Measurements from ENCODE around the gene RASSF6.
A peak's percentile ranks its signal among the peaks of the same experiment; 100 is the strongest.
"Not testable (repeated sequence)": the region's sequence is repeated elsewhere in the genome, so short reads cannot be mapped to it uniquely, and the experiment has no call there.

Gene RASSF6, protein sequence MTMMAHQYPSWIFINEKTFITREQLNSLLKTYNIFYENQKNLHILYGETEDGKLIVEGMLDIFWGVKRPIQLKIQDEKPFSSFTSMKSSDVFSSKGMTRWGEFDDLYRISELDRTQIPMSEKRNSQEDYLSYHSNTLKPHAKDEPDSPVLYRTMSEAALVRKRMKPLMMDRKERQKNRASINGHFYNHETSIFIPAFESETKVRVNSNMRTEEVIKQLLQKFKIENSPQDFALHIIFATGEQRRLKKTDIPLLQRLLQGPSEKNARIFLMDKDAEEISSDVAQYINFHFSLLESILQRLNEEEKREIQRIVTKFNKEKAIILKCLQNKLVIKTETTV

GRCh38 chr4:73620115-73620792 is at the start of gene RASSF6:
RASSF6 (minus strand) TSS chr4:73620436; CDS start chr4:73611795, 8,641 bp downstream.
- peak; percentile 76 for DNase-seq (ENCODE audit: low spot score)

GRCh38 chr4:73669410-73670183 is 49.4 kb upstream of the RASSF6 start:
- no peak for DNase-seq (ENCODE audit: low spot score)

DNA sequence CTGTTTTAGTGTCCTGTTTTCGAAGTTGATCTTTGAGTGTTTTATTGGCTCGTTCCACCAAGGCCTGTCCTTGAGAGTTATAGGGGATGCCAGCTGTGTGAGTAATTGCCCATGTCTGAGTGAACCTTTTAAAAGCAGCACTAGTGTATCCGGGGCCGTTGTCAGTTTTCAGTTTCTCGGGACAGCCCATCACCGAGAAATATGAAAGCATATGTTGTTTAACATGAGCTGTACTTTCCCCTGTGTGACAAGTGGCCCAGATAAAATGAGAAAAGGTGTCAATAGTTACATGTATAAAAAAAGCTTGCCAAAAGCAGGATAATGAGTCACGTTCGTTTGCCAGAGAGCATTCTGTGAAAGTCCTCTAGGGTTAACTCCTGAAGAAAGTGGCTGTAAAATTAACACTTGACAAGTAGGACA is 48.6 kb upstream of the RASSF6 start:
- DNase-seq (ENCODE audit: low spot score), result no peak

DNA sequence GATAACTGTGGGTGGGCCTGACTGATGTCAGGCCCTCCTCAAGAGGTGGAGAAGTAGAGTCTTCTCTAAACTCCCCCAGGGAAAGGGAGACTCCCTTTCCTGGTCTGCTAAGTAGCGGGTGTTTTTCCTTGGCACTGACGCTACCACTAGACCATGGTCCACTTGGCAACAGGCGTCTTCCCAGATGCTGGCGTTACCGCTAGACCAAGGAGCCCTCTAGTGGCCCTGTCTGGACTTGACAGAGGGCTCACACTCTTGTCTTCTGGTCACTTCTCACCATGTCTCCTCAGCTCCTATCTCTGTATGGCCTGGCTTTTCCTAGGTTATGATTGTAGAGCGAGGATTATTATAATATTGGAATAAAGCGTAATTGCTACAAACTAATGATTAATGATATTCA is 45.7 kb upstream of the RASSF6 start:
- DNase-seq (ENCODE audit: low spot score), result not testable (repeated sequence)

- no peak for DNase-seq (ENCODE audit: low spot score)
These were observed 44.2 kb upstream of the RASSF6 start for GRCh38 chr4:73664470-73664869.

- no peak for DNase-seq (ENCODE audit: low spot score)
These were observed 43.3 kb upstream of the RASSF6 start for GRCh38 chr4:73663576-73663975.

DNA sequence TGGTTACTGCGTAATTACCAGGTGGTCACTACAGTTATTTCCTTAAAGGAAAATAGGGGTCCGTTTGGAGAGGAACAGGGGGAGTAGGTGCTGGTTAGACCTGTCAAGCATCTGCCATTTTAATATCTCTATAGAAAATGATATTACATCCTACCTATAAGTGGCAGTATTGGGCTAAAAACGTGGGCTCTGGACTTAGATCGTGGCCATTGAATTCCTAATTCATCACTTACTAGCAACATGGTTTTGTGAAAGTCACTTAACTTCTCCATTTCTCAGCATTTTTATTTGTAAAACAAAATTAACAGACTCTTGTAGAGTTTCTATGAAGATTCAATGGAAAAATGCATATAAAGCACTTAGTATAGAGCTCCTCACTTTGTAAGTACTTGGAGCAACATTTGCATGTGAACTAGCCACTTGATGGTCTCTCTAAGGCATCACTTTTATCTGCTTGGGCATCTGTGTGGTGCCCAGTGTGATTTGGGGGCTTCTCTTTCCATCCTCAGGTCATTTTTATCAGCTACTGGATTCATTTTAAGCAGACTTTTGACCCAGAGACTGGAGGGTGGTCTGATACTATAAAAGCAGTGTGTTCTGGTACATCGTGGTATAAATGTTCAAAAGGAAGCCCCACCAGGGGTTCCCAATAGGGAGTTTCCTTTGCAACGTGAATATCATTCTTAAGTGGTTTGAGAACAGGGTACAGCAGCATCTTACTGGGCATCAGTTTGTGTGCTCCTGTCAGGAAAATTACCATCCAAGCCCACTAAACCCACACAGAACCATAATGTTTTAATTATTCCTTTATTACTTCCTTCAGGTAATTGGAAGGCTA is 42.7 kb upstream of the RASSF6 start:
- DNase-seq (ENCODE audit: low spot score), result peak; percentile 71

DNA sequence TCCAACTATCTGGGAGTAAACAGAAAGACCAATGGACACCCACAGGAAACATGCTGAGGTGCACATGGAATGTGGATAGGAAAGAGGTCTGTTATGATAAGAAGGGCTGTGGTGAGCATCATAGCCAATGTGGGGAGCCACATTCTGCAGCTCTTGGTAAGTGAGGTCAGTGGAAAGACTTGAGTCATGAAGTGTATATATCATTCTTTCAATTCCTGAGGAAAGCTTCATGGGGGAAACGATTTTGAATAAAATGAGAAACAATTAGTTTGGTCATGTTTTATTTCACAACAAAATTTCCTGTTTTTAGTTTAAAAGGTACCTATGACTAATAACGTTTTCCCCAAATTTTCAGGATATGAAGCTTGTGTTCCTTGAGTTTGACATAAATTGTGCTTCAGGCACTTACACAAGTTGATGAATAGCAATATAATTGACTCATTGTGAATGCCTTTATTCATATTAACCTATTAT is 41.4 kb upstream of the RASSF6 start:
- DNase-seq (ENCODE audit: low spot score), result no peak

- no peak for DNase-seq (ENCODE audit: low spot score)
These were observed 40.6 kb upstream of the RASSF6 start for GRCh38 chr4:73660808-73661207.

DNA sequence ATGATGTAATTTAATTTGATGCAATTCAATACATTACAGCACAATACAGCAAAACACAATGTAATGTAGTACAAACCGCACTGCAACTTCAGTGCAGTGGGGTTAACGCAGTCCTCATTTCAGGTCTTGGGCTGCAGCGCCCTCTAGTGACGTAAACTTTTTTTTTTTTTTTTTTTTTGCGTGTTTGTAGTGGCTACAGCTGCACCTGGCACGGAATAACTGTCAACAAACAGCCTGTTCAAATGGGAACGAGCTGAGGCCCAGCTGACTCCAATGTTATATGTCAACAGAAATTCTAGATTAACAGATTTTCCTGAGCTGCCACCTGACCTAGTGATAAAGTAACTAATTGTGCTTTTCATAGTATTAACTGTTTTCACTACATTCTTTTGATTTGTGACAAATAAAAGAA is 33.5 kb upstream of the RASSF6 start:
- peak; percentile 92 for DNase-seq (ENCODE audit: low spot score)

GRCh38 chr4:73650250-73650649 is 30.0 kb upstream of the RASSF6 start:
- DNase-seq (ENCODE audit: low spot score), result no peak

GRCh38 chr4:73648478-73648877 is 28.2 kb upstream of the RASSF6 start:
- DNase-seq (ENCODE audit: low spot score), result no peak

DNA sequence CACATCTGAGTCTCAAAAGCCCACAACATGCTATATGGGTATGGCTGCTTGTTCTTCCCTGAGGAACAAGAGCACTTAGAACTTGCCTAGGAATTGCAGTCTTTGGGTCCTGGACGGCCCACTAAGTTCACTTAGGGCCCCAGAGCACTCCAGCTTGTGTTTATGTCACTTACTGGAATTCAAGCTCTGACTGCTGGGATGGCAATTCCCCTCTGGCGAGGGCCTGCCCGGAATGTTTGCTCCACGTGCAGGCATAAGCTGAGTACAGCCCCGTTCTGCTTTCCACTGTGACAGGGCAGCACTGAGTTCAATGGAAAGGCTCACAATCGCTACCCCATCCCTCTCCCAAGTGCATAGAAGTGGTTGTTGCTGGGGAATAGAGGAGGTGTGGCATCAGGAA is 25.9 kb upstream of the RASSF6 start:
- DNase-seq (ENCODE audit: low spot score), result no peak

GRCh38 chr4:73631565-73632226 is 11.5 kb upstream of the RASSF6 start:
- DNase-seq (ENCODE audit: low spot score), result no peak

- DNase-seq (ENCODE audit: low spot score), result not testable (repeated sequence)
These were observed 8.6 kb upstream of the RASSF6 start for GRCh38 chr4:73628834-73629233.

DNA sequence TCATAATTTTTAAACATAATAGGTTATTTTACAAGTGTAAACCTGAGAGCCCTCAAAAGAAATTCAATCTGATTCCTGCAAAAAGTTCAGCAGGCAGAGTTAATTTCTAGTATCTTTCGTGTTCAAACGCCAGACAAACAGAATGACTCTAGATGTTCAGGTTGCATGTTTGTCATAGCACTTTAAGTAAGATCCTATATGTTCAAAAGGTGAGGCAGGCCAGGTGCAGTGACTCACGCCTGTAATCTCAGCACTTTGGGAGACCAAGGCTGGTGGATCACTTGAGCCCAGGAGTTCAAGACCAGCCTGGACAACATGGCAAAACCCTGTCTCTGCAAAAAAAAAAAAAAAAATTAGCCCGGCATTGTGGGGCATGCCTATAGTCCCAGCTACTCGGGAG is 1.1 kb upstream of the RASSF6 start:
- no peak for DNase-seq (ENCODE audit: low spot score)

- peak; percentile 67 for DNase-seq (ENCODE audit: low spot score)
These were observed 890 bp downstream of the RASSF6 start for GRCh38 chr4:73619346-73619745.

DNA sequence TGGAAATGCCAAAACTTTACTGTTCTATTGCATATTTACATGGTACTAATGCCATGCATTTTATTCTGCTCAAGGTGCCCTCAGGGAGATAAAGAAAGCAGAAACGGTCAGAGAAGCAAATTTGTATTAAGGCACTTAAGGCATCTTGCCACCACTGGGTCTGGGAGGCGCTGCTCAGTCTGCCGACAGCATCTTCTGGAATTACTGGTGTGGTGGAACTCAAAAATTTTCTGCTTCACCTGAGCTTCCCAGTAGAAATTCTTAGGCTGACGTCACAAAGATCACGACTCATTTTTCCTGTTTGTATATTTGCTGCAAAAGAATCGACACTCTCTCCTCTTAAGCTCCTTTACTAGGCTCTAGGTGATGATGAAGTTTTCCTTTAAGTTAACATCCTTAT is 3.0 kb downstream of the RASSF6 start:
- peak; percentile 65 for DNase-seq (ENCODE audit: low spot score)

- peak; percentile 60 for DNase-seq (ENCODE audit: low spot score)
These were observed 4.6 kb downstream of the RASSF6 start for GRCh38 chr4:73615613-73616012.

- DNase-seq (ENCODE audit: low spot score), result no peak
These were observed 5.8 kb downstream of the RASSF6 start for GRCh38 chr4:73614311-73614867.

GRCh38 chr4:73613130-73613529 is 7.1 kb downstream of the RASSF6 start:
- no peak for DNase-seq (ENCODE audit: low spot score)
